ENCODE measurements around the gene SMIM1.

DNA sequence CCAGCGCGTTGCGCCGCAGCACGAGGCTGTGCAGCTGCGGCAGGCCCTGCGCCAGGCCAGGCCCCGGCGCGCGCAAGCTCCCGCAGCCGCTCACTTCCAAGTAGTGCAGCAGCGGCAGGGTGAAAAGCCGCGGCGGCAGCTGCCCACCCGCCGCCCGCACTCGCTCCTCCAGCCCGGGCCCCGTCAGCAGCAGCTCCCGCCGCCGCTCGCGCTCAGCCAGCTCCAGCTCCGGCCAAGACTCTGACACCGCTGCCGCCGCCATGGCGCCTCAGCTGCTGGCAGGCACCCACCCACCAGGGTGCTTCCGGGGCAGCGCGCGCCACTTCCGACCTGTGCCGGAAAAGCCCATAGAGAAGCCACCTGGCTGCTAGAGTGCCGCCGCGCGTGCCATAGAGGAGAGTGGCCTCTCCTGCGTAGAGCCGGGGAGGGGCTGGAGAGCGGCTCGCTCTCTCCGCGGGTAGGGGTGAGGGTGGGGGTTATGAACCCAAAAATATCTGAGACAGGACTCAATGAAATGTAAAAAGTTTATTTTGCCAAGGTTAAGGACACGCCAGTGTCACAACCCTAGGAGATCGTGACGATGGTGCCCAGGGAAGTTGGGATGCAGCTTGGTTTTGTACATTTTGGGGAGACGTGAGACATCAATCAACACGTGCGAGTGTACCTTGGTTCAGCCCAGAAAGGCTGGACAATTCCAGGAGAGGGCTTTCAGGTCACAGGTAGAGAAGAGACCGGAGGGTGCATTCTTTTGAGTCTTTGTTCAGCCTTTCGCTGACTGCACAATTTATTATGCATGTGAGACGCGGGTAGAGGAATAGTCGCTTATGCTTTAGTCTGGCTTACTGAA lies 23.9 kb downstream of the SMIM1 start, which contains the start of gene LRRC47:
- TF ChIP-seq, protein P1, sequence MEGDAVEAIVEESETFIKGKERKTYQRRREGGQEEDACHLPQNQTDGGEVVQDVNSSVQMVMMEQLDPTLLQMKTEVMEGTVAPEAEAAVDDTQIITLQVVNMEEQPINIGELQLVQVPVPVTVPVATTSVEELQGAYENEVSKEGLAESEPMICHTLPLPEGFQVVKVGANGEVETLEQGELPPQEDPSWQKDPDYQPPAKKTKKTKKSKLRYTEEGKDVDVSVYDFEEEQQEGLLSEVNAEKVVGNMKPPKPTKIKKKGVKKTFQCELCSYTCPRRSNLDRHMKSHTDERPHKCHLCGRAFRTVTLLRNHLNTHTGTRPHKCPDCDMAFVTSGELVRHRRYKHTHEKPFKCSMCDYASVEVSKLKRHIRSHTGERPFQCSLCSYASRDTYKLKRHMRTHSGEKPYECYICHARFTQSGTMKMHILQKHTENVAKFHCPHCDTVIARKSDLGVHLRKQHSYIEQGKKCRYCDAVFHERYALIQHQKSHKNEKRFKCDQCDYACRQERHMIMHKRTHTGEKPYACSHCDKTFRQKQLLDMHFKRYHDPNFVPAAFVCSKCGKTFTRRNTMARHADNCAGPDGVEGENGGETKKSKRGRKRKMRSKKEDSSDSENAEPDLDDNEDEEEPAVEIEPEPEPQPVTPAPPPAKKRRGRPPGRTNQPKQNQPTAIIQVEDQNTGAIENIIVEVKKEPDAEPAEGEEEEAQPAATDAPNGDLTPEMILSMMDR (IDR thresholded peaks at IDR 0.05; ENCODE audit: low read depth, low read length): no peak
- no peak for TF ChIP-seq EZH2phosphoT487 (IDR thresholded peaks at IDR 0.05; ENCODE audit: low read depth)

Data from OCI-LY3 (cell line).